ENCODE results near the gene ASCC1.

GRCh38 chr10:72239409-72239808 lies 23.3 kb upstream of the ASCC1 start:
- TF ChIP-seq POLR2AphosphoS5 (IDR thresholded peaks at IDR 0.05; ENCODE audit: low read depth, low read length) (no peak), POLR2A (IDR thresholded peaks at IDR 0.05; ENCODE audit: low read depth, low read length) (no peak), TAF1 (IDR thresholded peaks at IDR 0.05; ENCODE audit: low read depth, low read length) (no peak), SPI1 (IDR thresholded peaks at IDR 0.05; ENCODE audit: low read depth, low read length) (peak; percentile 51; the same call in 1 of the 2 replicates)

All from GM12891 (cell line).